GM19193 (cell line): ENCODE measurements around the gene TMEM121.

Experiments used
- POLR2A ChIP-seq: IDR thresholded peaks from 4 replicates; pipeline ENCODE4 v1.6.1; 2011; ENCODE audit not compliant: insufficient read depth, insufficient read length; ENCODE audit errors: extremely low read depth

TMEM121 gene

GRCh38 chr14:105573841-105574240 is 47.5 kb downstream of the TMEM121 start:
- TF ChIP-seq POLR2A = peak; percentile 14

DNA sequence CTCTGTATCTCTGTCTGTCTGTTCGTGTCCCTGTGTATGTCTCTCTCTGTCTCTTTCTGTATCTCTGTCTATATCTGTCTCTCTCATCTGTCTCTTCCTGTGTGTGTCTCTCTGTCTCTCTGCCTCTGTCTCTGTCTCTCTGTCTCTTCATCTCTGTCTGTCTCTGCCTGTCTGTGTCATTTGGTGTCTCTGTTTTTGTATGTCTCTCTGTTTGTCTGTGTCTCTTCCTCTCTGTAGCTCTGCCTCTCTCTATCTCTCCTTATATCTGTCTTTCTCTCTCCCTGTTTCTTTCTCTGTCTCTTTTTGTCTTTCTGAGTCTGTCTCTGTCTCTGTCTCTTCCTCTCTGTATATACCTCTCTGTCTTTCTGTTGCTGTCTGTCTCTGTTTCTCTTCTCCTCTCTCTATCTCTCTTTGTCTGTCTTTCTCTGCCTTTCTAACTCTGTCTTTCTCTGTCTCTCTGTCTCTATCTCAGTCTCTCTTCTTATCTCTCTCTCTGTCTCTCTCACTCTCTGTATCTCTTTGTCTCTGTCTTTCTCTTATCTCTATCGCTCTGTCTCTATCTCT is 50.2 kb downstream of the TMEM121 start:
- no peak for TF ChIP-seq POLR2A

GRCh38 chr14:105577314-105577861 is 51.0 kb downstream of the TMEM121 start:
- TF ChIP-seq POLR2A = peak; percentile 53

DNA sequence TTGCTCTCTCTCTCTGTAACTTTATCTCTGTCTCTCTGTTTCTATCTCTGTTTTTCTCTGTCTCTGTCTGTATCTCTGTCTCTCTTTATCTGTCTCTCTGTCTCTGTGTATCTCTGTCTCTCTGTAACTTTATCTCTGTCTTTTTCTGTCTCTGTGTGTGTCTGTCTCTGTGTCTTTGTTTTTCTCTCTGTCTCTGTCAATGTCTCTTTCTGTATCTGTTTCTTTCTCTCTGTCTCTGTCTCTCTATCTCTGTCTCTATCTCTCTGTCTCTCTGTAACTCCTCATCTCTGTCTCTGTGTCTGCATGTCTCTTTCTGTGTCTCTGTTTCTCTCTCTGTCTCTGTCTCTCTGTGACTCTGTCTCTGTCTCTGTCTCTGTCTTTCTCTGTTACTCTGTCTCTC is 51.7 kb downstream of the TMEM121 start:
- TF ChIP-seq POLR2A = no peak
